ENCODE measurements around the gene FBXO47. TPM values are rescaled to one million over a fixed set of nuclear protein-coding genes. Genes with fewer than 3 reads are reported as not detected.

FBXO47 gene
- total RNA-seq, 1 donor from 2014 or later = not detected

DNA sequence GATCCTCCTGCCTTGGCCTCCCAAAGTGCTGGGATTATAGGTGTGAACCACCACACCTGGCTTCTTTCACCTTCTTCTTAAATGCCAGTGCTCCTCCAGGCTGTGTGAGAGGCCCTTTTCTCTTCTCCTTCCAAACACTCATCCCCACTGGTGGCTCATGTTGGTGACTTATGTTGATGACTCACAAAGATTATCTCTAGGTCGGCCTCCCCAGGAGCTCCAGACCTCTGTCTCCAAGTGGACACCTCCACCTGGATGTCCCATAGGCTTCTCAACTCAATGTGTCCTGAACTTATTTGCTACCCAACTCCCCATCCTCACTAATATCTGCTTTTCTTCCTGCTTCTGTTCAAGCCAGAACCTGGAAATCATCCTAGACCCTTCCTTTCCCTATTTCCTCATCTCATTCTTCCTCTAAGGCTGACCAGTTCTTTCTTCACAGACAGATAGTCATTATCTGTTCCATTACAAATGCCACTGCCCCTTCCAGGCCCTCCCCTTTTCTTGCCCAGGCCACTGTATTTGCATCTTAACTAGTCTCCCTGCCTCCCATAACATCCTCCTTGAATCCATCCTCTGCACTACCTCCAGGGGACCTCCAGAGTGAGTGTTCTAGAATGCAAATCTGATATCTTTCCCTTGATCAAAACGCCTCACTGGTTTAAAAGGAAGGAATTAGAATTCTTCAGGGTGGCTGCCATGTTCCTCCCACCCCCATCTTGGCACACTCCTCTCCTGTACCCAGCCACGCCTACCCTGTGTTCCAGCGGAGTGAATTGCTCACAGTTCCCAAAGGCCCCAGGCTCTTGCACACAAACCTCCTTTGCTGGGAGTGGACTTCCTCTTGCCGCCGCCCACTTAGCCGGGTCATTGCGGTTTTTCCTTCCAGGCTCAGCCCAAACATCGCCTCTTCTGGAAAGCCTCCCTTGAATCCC is 34.8 kb upstream of the FBXO47 start:
- Histone ChIP-seq H3K4me3 (peak overlapping the region; percentile 23), H3K27me3 (ENCODE audit: low read depth) (no peaks in the 10 kb centered on the region), H3K4me1 (peaks cover 36% of the 10 kb centered on the region), H3K36me3 (no peaks in the 10 kb centered on the region), H3K27ac (peak overlapping the region; percentile 85), H3K9me3 (peaks cover 8% of the 10 kb centered on the region)
- TF ChIP-seq, protein P1, sequence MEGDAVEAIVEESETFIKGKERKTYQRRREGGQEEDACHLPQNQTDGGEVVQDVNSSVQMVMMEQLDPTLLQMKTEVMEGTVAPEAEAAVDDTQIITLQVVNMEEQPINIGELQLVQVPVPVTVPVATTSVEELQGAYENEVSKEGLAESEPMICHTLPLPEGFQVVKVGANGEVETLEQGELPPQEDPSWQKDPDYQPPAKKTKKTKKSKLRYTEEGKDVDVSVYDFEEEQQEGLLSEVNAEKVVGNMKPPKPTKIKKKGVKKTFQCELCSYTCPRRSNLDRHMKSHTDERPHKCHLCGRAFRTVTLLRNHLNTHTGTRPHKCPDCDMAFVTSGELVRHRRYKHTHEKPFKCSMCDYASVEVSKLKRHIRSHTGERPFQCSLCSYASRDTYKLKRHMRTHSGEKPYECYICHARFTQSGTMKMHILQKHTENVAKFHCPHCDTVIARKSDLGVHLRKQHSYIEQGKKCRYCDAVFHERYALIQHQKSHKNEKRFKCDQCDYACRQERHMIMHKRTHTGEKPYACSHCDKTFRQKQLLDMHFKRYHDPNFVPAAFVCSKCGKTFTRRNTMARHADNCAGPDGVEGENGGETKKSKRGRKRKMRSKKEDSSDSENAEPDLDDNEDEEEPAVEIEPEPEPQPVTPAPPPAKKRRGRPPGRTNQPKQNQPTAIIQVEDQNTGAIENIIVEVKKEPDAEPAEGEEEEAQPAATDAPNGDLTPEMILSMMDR (IDR thresholded peaks at IDR 0.05) = no peak
- ATAC-seq (peak; percentile 90 to 93), DNase-seq (peak; percentile 85)
- intact Hi-C loops (cut with DNase I) = no loop called here

DNA sequence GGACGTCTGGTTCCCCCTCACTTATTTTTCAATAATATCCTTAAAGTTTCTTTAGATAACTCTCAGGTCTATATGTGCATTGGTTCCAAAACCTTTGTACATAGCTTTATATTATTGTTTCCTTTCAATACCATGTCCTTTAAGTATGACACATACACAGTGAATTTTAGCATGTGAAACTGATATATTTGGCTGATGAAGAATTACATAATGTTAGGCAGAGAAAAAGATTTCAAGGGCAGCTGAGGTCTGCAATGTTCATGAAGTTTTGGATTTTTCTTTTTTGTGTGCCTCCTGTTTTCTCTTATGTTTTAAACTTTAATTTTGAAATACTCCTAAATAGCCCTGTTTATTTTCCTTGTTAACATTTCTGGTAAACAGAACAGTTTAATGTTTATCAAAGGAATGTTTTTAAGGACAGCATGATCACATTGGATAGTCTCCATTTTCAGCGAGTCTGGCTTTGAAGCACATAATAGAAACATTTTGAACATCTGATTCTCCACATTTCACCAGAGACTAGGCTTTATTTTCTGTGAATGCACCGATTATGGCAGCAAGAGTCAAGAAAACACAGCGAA is 32.9 kb upstream of the FBXO47 start:
- intact Hi-C loops (cut with DNase I) = no loop called here
- Histone ChIP-seq H3K4me1 (peaks cover 36% of the 10 kb centered on the region), H3K9me3 (peaks cover 15% of the 10 kb centered on the region), H3K27ac (peak overlapping the region; percentile 72), H3K27me3 (ENCODE audit: low read depth) (no peaks in the 10 kb centered on the region), H3K36me3 (no peaks in the 10 kb centered on the region), H3K4me3 (no peak overlapping the region)
- no peak for DNase-seq
- no peak for ATAC-seq
- TF ChIP-seq, protein P1 (IDR thresholded peaks at IDR 0.05) = no peak

DNA sequence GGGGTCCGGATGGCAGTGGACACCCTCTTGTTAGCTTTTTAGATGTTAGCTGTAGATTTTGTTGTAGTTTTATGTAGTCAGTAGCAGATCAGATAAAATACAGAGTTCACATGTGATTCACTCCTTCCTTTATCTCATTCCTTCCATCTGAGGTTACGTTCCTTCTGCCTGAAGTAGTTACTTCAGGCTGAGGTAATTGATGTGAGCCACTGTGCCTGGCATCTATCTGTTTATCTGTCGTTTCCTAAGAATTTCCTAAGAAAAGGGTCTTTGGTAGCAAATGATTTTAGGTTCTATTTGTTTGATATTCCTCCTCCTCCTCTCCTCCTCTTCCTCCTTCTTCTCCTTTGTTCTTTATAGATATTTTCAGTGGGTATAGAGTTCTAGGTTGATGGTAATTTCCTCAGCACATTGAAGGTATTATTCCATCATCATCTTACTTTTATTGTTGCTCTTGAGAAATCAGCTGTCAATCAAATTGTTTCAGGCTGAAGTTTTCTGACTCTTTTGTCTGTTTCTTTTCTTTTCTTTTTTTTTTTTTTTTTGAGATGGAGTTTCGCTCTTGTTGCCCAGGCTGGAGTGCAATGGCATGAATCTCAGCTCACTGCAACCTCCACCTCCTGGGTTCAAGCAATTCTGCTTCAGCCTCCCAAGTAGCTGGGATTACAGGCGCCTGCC is 29.6 kb upstream of the FBXO47 start:
- Histone ChIP-seq H3K27me3 (ENCODE audit: low read depth) (no peaks in the 10 kb centered on the region), H3K36me3 (no peaks in the 10 kb centered on the region), H3K9me3 (peaks cover 15% of the 10 kb centered on the region), H3K27ac (no peak overlapping the region), H3K4me1 (peaks cover 16% of the 10 kb centered on the region), H3K4me3 (no peak overlapping the region)
- intact Hi-C loops (cut with DNase I) = no loop called here
- TF ChIP-seq, protein P1 (IDR thresholded peaks at IDR 0.05) = no peak
- DNase-seq (no peak), ATAC-seq (no peak)

DNA sequence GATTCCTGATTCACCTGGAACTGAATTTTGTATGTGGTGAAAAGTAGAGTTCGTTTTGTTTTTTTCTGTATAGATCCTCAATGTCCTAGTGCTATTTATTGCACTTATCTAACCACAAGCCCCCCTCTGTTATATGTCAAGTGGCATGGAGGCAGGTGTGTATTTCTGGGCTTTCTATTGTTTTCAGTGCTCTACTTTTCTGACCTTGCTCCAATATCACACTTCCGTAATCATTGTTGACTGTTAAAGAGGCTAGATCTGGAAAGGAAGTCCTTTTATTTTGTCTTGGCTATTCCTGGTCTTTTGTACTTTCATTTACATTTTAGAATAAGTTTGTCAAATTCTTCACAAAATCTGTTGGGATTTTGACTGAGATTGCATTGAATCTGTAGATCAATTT is 26.8 kb upstream of the FBXO47 start:
- Histone ChIP-seq H3K27me3 (ENCODE audit: low read depth) (no peaks in the 10 kb centered on the region), H3K27ac (no peak overlapping the region), H3K4me1 (no peaks in the 10 kb centered on the region), H3K36me3 (no peaks in the 10 kb centered on the region), H3K9me3 (peaks cover 15% of the 10 kb centered on the region), H3K4me3 (no peak overlapping the region)
- TF ChIP-seq, protein P1 (IDR thresholded peaks at IDR 0.05) = no peak
- ATAC-seq (no peak), DNase-seq (no peak)
- intact Hi-C loops (cut with DNase I) = no loop called here

DNA sequence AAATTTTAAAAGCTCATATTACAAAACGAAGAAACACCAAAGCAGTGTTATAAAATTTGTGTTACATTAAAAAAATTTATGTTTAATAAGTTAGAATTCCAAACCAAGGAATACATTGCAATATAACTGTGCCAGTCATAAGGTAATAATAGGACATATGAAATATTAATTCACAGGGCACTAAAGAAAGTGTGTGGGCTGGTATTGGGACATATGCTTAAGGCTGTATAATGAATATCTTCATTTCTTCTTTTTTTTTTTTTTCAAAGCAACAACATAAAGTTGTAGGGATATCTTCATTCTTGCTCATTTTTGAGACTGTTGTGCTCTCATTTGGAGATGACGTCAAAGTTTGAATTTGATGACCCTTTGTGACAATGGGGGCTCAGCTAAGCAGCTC is 17.5 kb upstream of the FBXO47 start:
- no peaks in the 10 kb centered on the region for H3K9me3 ChIP-seq
- H3K27ac ChIP-seq = no peak overlapping the region
- ATAC-seq (no peak), DNase-seq (no peak)
- no peak overlapping the region for H3K4me3 ChIP-seq
- H3K27me3 ChIP-seq (ENCODE audit: low read depth) = no peaks in the 10 kb centered on the region
- no peaks in the 10 kb centered on the region for H3K4me1 ChIP-seq
- intact Hi-C loops (cut with DNase I) = no loop called here
- H3K36me3 ChIP-seq = no peaks in the 10 kb centered on the region
- TF ChIP-seq, protein P1 (IDR thresholded peaks at IDR 0.05) = no peak
